Smooth muscle cell (in vitro differentiated cells): ENCODE measurements around the gene INSL6. TPM values are rescaled to one million over a fixed set of nuclear protein-coding genes. Genes with fewer than 3 reads are reported as not detected.

ENCODE experiments used
- DNase-seq: peaks from one replicate; lab custom pipeline; 2025; ENCODE audit not compliant: unreplicated experiment; lab: John Stamatoyannopoulos, UW
- H2AFZ ChIP-seq: fragments of 200-600 bp; sonication (generic); 2 replicates; pipeline ENCODE4 v1.6.0; 2016; ENCODE audit warnings: antibody characterized with exemption, low read depth, mild to moderate bottlenecking
- H3F3A ChIP-seq: fragments of 200-600 bp; sonication (generic); 2 replicates; pipeline ENCODE4 v1.6.0; 2017; ENCODE audit warnings: antibody characterized with exemption, low read depth
- H3K27ac ChIP-seq: fragments of 200-600 bp; sonication (generic); 2 replicates; pipeline ENCODE4 v1.5.1; 2016; ENCODE audit warnings: low read depth, mild to moderate bottlenecking
- H3K27me3 ChIP-seq: fragments of 200-600 bp; sonication (generic); 2 replicates; pipeline ENCODE4 v1.6.1; 2016; ENCODE audit warnings: low read depth, mild to moderate bottlenecking
- H3K36me3 ChIP-seq: fragments of 200-600 bp; sonication (generic); 2 replicates; pipeline ENCODE4 v1.5.1; 2016; ENCODE audit warnings: low read depth
- H3K4me1 ChIP-seq: fragments of 200-600 bp; sonication (generic); 2 replicates; pipeline ENCODE4 v1.5.1; 2016; ENCODE audit warnings: low read depth
- H3K4me2 ChIP-seq: fragments of 200-600 bp; sonication (generic); 2 replicates; pipeline ENCODE4 v1.6.0; 2016; ENCODE audit warnings: mild to moderate bottlenecking
- H3K4me3 ChIP-seq: fragments of 200-600 bp; sonication (generic); 2 replicates; pipeline ENCODE4 v1.5.1; 2016; ENCODE audit warnings: mild to moderate bottlenecking
- H3K79me2 ChIP-seq: fragments of 200-600 bp; sonication (generic); 2 replicates; pipeline ENCODE4 v1.6.0; 2016; ENCODE audit warnings: low read depth, mild to moderate bottlenecking
- H3K9ac ChIP-seq: fragments of 200-600 bp; sonication (generic); 2 replicates; pipeline ENCODE4 v1.6.0; 2016; ENCODE audit warnings: low read depth
- H3K9me3 ChIP-seq: fragments of 200-600 bp; sonication (generic); replicated peaks from 2 replicates; pipeline ENCODE4 v1.5.1; 2016; ENCODE audit warnings: low read depth
- H4K20me1 ChIP-seq: fragments of 200-600 bp; sonication (generic); 2 replicates; pipeline ENCODE4 v1.6.0; 2016; ENCODE audit warnings: low read depth
- WGBS: methylation state at CpG from one replicate; pipeline ENCODE4 v1.1.7; 2016; ENCODE audit warnings: low lambda C conversion rate; 5-methylcytosine and 5-hydroxymethylcytosine counted together
- polyA plus RNA-seq: library from polyadenylated mRNA; unstranded; fragments of >200 nt; fragmentation: Nextera tagmentation; extraction: Ambion mirVana; gene quantifications from 2 replicates; pipeline ENCODE4 v1.2.1, GENCODE V29; 2016
- small RNA-seq: library from RNA; depleted of rRNA; stranded (forward); fragments of <200 nt; gene quantifications from one replicate; pipeline ENCODE3, GENCODE V24; 2014
- total RNA-seq: library from RNA; depleted of rRNA; stranded (reverse); fragments of >200 nt; gene quantifications from 2 replicates; pipeline ENCODE4 v1.2.3, GENCODE V29; 2014
- TF ChIP-seq, protein P1 (sequence below): fragments of 200-600 bp; sonication (generic); IDR thresholded peaks from 2 replicates; pipeline ENCODE4 v1.5.1; 2017; ENCODE audit warnings: borderline replicate concordance, mild to moderate bottlenecking, antibody characterized with exemption; ENCODE audit not compliant: insufficient read depth, poor library complexity, severe bottlenecking

The INSL6 gene
- total and polyA plus RNA-seq, 2 experiments from 2014 or later: not detected

DNA sequence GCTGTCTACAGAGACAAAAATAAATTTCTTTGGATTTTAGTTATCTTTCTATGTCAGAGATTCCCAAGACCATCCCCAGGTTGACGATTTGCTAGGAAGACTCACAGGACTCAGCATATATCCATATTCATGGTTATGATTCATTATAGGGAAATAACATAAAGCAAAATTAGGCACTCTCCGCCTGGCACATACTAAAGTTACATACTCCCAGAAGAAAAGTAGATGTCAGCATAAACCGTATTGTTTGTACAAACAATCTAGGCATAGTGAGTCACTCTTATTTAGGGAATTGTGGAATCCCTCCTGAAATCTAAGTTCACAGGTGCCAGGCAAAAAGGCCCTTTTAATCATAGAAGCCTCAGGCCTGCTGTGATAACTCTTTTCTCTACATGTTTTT lies 62.9 kb downstream of the INSL6 start:
- no peak overlapping the region for H2AFZ ChIP-seq
- peaks cover 8% of the 10 kb centered on the region for H3K36me3 ChIP-seq
- H3K4me3 ChIP-seq: no peak overlapping the region
- TF ChIP-seq, protein P1, sequence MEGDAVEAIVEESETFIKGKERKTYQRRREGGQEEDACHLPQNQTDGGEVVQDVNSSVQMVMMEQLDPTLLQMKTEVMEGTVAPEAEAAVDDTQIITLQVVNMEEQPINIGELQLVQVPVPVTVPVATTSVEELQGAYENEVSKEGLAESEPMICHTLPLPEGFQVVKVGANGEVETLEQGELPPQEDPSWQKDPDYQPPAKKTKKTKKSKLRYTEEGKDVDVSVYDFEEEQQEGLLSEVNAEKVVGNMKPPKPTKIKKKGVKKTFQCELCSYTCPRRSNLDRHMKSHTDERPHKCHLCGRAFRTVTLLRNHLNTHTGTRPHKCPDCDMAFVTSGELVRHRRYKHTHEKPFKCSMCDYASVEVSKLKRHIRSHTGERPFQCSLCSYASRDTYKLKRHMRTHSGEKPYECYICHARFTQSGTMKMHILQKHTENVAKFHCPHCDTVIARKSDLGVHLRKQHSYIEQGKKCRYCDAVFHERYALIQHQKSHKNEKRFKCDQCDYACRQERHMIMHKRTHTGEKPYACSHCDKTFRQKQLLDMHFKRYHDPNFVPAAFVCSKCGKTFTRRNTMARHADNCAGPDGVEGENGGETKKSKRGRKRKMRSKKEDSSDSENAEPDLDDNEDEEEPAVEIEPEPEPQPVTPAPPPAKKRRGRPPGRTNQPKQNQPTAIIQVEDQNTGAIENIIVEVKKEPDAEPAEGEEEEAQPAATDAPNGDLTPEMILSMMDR: no peak
- H3K79me2 ChIP-seq: no peaks in the 10 kb centered on the region
- 95% methylated on average over 3 of the region's 3 CpGs for WGBS
- DNase-seq: no peak
- peaks cover 3% of the 10 kb centered on the region for H3K9me3 ChIP-seq
- no peak overlapping the region for H3K27ac ChIP-seq
- no peak overlapping the region for H3K4me2 ChIP-seq
- no peaks in the 10 kb centered on the region for H3F3A ChIP-seq
- H3K4me1 ChIP-seq: no peaks in the 10 kb centered on the region
- H4K20me1 ChIP-seq: no peaks in the 10 kb centered on the region
- H3K27me3 ChIP-seq: no peaks in the 10 kb centered on the region
- H3K9ac ChIP-seq: no peak overlapping the region

DNA sequence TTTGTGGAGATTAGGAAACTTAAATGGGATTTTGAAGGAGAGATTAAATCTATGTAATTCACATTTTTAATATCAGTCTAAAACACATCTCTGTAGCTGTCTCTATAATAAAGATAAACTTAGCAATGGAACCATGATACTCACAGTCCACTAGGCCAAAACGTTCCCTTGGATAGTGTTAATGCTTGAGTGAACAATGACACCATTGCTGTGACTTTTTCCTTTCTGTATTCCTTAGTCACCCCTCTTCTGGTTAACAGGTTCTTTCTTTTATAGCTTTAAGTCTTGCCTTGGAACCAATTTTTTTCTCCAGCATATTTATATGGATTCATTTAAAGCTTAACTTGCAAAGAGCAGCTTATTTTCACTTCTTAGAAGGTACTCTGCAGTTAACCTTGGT lies 63.3 kb downstream of the INSL6 start:
- H3K9ac ChIP-seq: no peak overlapping the region
- WGBS: 91% methylated on average over 1 of the region's 1 CpG
- no peaks in the 10 kb centered on the region for H3K4me1 ChIP-seq
- peaks cover 3% of the 10 kb centered on the region for H3K9me3 ChIP-seq
- H3K4me3 ChIP-seq: no peak overlapping the region
- no peak overlapping the region for H3K4me2 ChIP-seq
- no peaks in the 10 kb centered on the region for H3K27me3 ChIP-seq
- H3K79me2 ChIP-seq: no peaks in the 10 kb centered on the region
- DNase-seq: no peak
- H3F3A ChIP-seq: no peaks in the 10 kb centered on the region
- no peak overlapping the region for H2AFZ ChIP-seq
- H3K36me3 ChIP-seq: peaks cover 8% of the 10 kb centered on the region
- TF ChIP-seq, protein P1: no peak
- H4K20me1 ChIP-seq: no peaks in the 10 kb centered on the region
- no peak overlapping the region for H3K27ac ChIP-seq

- DNase-seq: no peak
- Histone ChIP-seq H3F3A (no peaks in the 10 kb centered on the region), H4K20me1 (no peaks in the 10 kb centered on the region), H3K9me3 (no peaks in the 10 kb centered on the region), H3K27ac (no peak overlapping the region), H3K9ac (no peak overlapping the region), H3K4me2 (no peak overlapping the region), H3K4me3 (no peak overlapping the region), H2AFZ (no peak overlapping the region), H3K27me3 (no peaks in the 10 kb centered on the region), H3K4me1 (no peaks in the 10 kb centered on the region), H3K79me2 (no peaks in the 10 kb centered on the region), H3K36me3 (peaks cover 4% of the 10 kb centered on the region)
- TF ChIP-seq, protein P1: no peak
- WGBS: 97% methylated on average over 22 of the region's 22 CpGs
These were observed 71.3 kb downstream of the INSL6 start for GRCh38 chr9:5113994-5114748.

Small RNA genes lying within 50 kb of the gene (small RNA-seq; reads per million reads assigned to genes)
- not detected for gene AL133547.1

Other genes with a start within 250 kb of the INSL6 start
- 12.0 and 15.6 TPM in 2 replicates for gene JAK2, start 200.4 kb downstream of the INSL6 start, total RNA-seq
- 4.9 and 5.8 TPM in 2 replicates for gene JAK2, start 200.4 kb downstream of the INSL6 start, polyA plus RNA-seq
- gene INSL4, start 45.8 kb upstream of the INSL6 start, total RNA-seq: 0.18 TPM in 1 of 2 replicates, not detected in the other
- gene INSL4, start 45.8 kb upstream of the INSL6 start, polyA plus RNA-seq: 0.21 TPM in 1 of 2 replicates, not detected in the other
- 0.31 TPM in 1 of 2 replicates, not detected in the other for gene RLN2, start 119.1 kb upstream of the INSL6 start, total RNA-seq
- gene RLN2, start 119.1 kb upstream of the INSL6 start, polyA plus RNA-seq: 0.59 and 0.67 TPM in 2 replicates
- not detected in 2 replicates for gene RLN1, start 154.2 kb upstream of the INSL6 start, total RNA-seq
- gene RLN1, start 154.2 kb upstream of the INSL6 start, polyA plus RNA-seq: not detected in 2 replicates